Measurements from ENCODE around the gene SLC14A1. TPM values are rescaled to one million over a fixed set of nuclear protein-coding genes. Genes with fewer than 3 reads are reported as not detected.

The SLC14A1 gene
- total and polyA plus RNA-seq, 10 of the 15 experiments (the other 5 are each of a cell fraction or from before 2014, with no cell fraction given), result 0.06 to 0.67 (median 0.10) TPM; not detected in 2

DNA sequence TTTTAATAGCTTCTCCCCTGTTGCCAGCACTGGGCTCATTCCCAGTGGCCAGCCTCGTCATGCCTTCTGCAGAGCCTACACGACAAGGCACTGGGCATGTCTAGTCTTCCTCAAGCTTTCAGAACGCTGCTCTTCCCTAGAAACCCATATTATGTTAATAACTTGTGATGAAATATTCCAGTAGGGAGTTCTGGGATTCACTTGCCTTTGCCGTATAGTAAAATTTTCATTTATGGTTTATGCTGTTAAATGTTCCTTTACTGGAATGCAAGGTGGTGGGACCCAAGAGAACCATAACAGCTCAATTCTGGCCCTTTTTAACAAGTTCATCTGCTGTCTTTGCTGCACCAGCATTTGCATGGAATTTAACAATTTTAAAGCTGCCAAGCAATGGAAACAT, 45.5 kb upstream of the SLC14A1 start:
- Histone ChIP-seq H3K79me2 (ENCODE audit: control insufficient read depth, insufficient read depth, low read length) (no peaks in the 10 kb centered on the region), H3K9ac (ENCODE audit: control insufficient read depth, insufficient read depth, low read length) (no peak overlapping the region), H3K9me3 (replicated peaks; ENCODE audit: control insufficient read depth, insufficient read depth, low read length) (no peaks in the 10 kb centered on the region), H4K20me1 (ENCODE audit: control insufficient read depth, insufficient read depth) (no peaks in the 10 kb centered on the region), H3K27me3 (replicated peaks in 1 of 2; ENCODE audit: control insufficient read depth in 2 of 2, insufficient read depth in 2 of 2, low read length in 1 of 2) (no peaks in the 10 kb centered on the region), H3K4me2 (ENCODE audit: control insufficient read depth, insufficient read depth) (no peak overlapping the region), H3K4me1 (ENCODE audit: control insufficient read depth, insufficient read depth, low read length) (no peaks in the 10 kb centered on the region), H3K4me3 (no peak overlapping the region), H3K36me3 (ENCODE audit: control insufficient read depth in 2 of 2, insufficient read depth in 2 of 2, low read length in 1 of 2) (no peaks in the 10 kb centered on the region), H3K27ac (ENCODE audit: control insufficient read depth, insufficient read depth) (no peak overlapping the region), H2AFZ (ENCODE audit: control insufficient read depth, low read depth, low read length) (no peak overlapping the region)
- TF ChIP-seq SUZ12 (IDR thresholded peaks at IDR 0.05; ENCODE audit: unreplicated experiment), result no peak
- TF ChIP-seq GABPA (IDR thresholded peaks at IDR 0.05; ENCODE audit: low read depth), result no peak
- TF ChIP-seq, protein P1, sequence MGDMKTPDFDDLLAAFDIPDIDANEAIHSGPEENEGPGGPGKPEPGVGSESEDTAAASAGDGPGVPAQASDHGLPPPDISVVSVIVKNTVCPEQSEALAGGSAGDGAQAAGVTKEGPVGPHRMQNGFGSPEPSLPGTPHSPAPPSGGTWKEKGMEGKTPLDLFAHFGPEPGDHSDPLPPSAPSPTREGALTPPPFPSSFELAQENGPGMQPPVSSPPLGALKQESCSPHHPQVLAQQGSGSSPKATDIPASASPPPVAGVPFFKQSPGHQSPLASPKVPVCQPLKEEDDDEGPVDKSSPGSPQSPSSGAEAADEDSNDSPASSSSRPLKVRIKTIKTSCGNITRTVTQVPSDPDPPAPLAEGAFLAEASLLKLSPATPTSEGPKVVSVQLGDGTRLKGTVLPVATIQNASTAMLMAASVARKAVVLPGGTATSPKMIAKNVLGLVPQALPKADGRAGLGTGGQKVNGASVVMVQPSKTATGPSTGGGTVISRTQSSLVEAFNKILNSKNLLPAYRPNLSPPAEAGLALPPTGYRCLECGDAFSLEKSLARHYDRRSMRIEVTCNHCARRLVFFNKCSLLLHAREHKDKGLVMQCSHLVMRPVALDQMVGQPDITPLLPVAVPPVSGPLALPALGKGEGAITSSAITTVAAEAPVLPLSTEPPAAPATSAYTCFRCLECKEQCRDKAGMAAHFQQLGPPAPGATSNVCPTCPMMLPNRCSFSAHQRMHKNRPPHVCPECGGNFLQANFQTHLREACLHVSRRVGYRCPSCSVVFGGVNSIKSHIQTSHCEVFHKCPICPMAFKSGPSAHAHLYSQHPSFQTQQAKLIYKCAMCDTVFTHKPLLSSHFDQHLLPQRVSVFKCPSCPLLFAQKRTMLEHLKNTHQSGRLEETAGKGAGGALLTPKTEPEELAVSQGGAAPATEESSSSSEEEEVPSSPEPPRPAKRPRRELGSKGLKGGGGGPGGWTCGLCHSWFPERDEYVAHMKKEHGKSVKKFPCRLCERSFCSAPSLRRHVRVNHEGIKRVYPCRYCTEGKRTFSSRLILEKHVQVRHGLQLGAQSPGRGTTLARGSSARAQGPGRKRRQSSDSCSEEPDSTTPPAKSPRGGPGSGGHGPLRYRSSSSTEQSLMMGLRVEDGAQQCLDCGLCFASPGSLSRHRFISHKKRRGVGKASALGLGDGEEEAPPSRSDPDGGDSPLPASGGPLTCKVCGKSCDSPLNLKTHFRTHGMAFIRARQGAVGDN (IDR thresholded peaks at IDR 0.05), result no peak
- no peak for TF ChIP-seq CBX3 (IDR thresholded peaks at IDR 0.05; ENCODE audit: borderline replicate concordance, low read depth)
- no peak for TF ChIP-seq DPF2 (IDR thresholded peaks at IDR 0.05)
- no peak for TF ChIP-seq IKZF1 (conservative IDR thresholded peaks at IDR 0.05)
- no peak for TF ChIP-seq SRF (IDR thresholded peaks at IDR 0.05; ENCODE audit: low read depth in 2 of 2, low read length in 2 of 2)
- no peak for TF ChIP-seq ATF7 (IDR thresholded peaks at IDR 0.05; ENCODE audit: low read depth)
- no peak for TF ChIP-seq BRCA1 (IDR thresholded peaks at IDR 0.05; ENCODE audit: low read depth, low read length)
- TF ChIP-seq JUND (IDR thresholded peaks at IDR 0.05; ENCODE audit: low read depth, low read length), result no peak
- TF ChIP-seq NR2C2 (IDR thresholded peaks at IDR 0.05; ENCODE audit: borderline replicate concordance, control insufficient read depth, insufficient read length, low read depth), result no peak
- TF ChIP-seq PAX5 (IDR thresholded peaks at IDR 0.05; ENCODE audit: borderline replicate concordance, low read depth, low read length), result no peak
- TF ChIP-seq, protein P2, sequence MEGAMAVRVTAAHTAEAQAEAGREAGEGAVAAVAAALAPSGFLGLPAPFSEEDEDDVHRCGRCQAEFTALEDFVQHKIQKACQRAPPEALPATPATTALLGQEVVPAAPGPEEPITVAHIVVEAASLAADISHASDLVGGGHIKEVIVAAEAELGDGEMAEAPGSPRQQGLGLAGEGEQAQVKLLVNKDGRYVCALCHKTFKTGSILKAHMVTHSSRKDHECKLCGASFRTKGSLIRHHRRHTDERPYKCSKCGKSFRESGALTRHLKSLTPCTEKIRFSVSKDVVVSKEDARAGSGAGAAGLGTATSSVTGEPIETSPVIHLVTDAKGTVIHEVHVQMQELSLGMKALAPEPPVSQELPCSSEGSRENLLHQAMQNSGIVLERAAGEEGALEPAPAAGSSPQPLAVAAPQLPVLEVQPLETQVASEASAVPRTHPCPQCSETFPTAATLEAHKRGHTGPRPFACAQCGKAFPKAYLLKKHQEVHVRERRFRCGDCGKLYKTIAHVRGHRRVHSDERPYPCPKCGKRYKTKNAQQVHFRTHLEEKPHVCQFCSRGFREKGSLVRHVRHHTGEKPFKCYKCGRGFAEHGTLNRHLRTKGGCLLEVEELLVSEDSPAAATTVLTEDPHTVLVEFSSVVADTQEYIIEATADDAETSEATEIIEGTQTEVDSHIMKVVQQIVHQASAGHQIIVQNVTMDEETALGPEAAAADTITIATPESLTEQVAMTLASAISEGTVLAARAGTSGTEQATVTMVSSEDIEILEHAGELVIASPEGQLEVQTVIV (IDR thresholded peaks at IDR 0.05; ENCODE audit: borderline replicate concordance, partially characterized antibody), result no peak
- no peak for TF ChIP-seq CHD2 (IDR thresholded peaks at IDR 0.05; ENCODE audit: borderline replicate concordance, low read depth, low read length)
- no peak for TF ChIP-seq PML (IDR thresholded peaks at IDR 0.05; ENCODE audit: low read length)
- FAIRE-seq, result no peak
- in situ Hi-C loops (cut with MboI), result no loop called here
- CTCF ChIA-PET, result interaction anchor here (0.6 to 6.0 kb wide), 4 partner anchors 9 to 1165 kb away, joined by 3 to 33 read pairs (median 5); no protein-coding TSS in a partner anchor
- SMC1A ChIA-PET (ENCODE audit: uncharacterized antibody, unreplicated experiment), result interaction anchor here (0.6 to 1.6 kb wide), 6 partner anchors 10 to 395 kb away, joined by 3 read pairs; no protein-coding TSS in a partner anchor
- no TSS peak for BruUV-seq (replicated peaks)
- ATAC-seq, result no peak
- intact Hi-C loops (cut with micrococcal nuclease; ENCODE audit: unreplicated experiment), result no loop called here
- POLR2A ChIA-PET, result interaction anchor here (0.6 kb wide), 1 partner anchor 241 kb away, joined by 5 read pairs; no protein-coding TSS in a partner anchor
- no peak for DNase-seq (ENCODE audit: low read depth, low spot score)
- WGBS (ENCODE audit: insufficient coverage, insufficient replicate concordance, low lambda C conversion rate, missing lambda C conversion rate), result 70% methylated on average over 4 of the region's 4 CpGs
- RAD21 ChIA-PET (ENCODE audit: unreplicated experiment), result interaction anchor here (1.2 kb wide), 1 partner anchor 12 kb away, joined by 5 read pairs; no protein-coding TSS in a partner anchor
